ENCODE results near the gene SPECC1. TPM values are rescaled to one million over a fixed set of nuclear protein-coding genes. Genes with fewer than 3 reads are reported as not detected.

SPECC1 gene
- total RNA-seq, 1 experiment from 2014 or later, result 103 TPM

DNA sequence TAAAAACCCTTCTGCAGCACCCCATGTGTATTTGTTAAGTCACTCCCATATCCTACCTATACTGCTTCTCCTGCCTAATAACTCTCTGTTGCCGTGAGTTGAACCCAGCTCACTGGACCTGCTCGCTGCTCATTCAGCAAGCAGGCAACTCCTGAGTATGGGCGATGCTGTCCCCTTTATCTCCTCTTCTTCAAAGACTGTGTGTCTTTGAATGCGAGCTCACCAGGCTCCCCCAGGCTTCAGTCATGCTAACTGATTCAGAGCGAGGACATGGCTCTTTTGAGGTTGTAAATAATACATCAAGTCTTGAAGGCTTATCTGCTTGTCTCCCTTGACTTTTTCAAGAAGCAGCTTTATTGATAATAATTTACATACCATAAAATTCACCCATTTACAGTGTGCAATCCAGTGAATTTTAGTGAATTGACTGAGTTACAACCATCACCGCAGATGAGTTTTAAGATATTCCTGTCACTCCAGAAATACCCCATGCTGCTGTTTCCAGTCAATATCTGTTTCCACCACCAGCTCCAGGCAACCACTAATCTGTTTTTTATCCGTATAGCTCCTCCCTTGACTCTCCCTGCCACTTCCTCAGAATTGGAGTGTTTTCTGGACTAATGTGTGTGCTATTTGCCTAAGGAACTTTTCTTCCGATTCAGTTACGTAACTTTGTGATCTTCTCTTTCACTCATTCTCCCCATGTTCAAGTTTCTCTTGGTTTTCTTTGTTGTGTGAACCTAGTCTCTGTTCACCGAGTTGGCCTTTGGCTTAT is 132.2 kb downstream of the SPECC1 start (continued):
- TF ChIP-seq ZMAT4 (CRISPR knock-in tag; IDR thresholded peaks at IDR 0.05) (no peak), ZBTB43 (CRISPR knock-in tag; IDR thresholded peaks at IDR 0.05) (no peak)

GRCh38 chr17:20142268-20142667 is 133.1 kb downstream of the SPECC1 start:
- Mint-ChIP-seq H3K4me3 (no peak overlapping the region), H3K27ac (no peak overlapping the region), H3K4me1 (peaks cover 23% of the 10 kb centered on the region), H3K27me3 (ENCODE audit: low read depth) (no peaks in the 10 kb centered on the region), H3K9me3 (peaks cover 6% of the 10 kb centered on the region), H3K36me3 (peaks cover 3% of the 10 kb centered on the region)
- ATAC-seq, result no peak
- no peak for DNase-seq (ENCODE audit: low spot score)
- TF ChIP-seq, protein P1, sequence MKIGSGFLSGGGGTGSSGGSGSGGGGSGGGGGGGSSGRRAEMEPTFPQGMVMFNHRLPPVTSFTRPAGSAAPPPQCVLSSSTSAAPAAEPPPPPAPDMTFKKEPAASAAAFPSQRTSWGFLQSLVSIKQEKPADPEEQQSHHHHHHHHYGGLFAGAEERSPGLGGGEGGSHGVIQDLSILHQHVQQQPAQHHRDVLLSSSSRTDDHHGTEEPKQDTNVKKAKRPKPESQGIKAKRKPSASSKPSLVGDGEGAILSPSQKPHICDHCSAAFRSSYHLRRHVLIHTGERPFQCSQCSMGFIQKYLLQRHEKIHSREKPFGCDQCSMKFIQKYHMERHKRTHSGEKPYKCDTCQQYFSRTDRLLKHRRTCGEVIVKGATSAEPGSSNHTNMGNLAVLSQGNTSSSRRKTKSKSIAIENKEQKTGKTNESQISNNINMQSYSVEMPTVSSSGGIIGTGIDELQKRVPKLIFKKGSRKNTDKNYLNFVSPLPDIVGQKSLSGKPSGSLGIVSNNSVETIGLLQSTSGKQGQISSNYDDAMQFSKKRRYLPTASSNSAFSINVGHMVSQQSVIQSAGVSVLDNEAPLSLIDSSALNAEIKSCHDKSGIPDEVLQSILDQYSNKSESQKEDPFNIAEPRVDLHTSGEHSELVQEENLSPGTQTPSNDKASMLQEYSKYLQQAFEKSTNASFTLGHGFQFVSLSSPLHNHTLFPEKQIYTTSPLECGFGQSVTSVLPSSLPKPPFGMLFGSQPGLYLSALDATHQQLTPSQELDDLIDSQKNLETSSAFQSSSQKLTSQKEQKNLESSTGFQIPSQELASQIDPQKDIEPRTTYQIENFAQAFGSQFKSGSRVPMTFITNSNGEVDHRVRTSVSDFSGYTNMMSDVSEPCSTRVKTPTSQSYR (CRISPR knock-in tag; IDR thresholded peaks at IDR 0.05), result no peak
- no peak for TF ChIP-seq JUN (CRISPR knock-in tag; IDR thresholded peaks at IDR 0.05)
- TF ChIP-seq ETV6 (CRISPR knock-in tag; IDR thresholded peaks at IDR 0.05), result no peak
- TF ChIP-seq ZNF121 (CRISPR knock-in tag; IDR thresholded peaks at IDR 0.05), result no peak
- no peak for TF ChIP-seq GRHL2 (CRISPR knock-in tag; IDR thresholded peaks at IDR 0.05; ENCODE audit: insufficient replicate concordance, severe bottlenecking)
- TF ChIP-seq ATF1 (CRISPR knock-in tag; IDR thresholded peaks at IDR 0.05), result no peak
- TF ChIP-seq KAT7 (CRISPR knock-in tag; IDR thresholded peaks at IDR 0.05; ENCODE audit: borderline replicate concordance), result no peak
- no peak for TF ChIP-seq ZBTB21 (CRISPR knock-in tag; IDR thresholded peaks at IDR 0.05; ENCODE audit: borderline replicate concordance)
- TF ChIP-seq SMAD4 (CRISPR knock-in tag; IDR thresholded peaks at IDR 0.05), result no peak
- no peak for TF ChIP-seq ZNF219 (CRISPR knock-in tag; IDR thresholded peaks at IDR 0.05; ENCODE audit: borderline replicate concordance)
- no peak for TF ChIP-seq NFE2L1 (CRISPR knock-in tag; IDR thresholded peaks at IDR 0.05)
- TF ChIP-seq ZNF671 (CRISPR knock-in tag; IDR thresholded peaks at IDR 0.05), result no peak
- TF ChIP-seq, protein P2, sequence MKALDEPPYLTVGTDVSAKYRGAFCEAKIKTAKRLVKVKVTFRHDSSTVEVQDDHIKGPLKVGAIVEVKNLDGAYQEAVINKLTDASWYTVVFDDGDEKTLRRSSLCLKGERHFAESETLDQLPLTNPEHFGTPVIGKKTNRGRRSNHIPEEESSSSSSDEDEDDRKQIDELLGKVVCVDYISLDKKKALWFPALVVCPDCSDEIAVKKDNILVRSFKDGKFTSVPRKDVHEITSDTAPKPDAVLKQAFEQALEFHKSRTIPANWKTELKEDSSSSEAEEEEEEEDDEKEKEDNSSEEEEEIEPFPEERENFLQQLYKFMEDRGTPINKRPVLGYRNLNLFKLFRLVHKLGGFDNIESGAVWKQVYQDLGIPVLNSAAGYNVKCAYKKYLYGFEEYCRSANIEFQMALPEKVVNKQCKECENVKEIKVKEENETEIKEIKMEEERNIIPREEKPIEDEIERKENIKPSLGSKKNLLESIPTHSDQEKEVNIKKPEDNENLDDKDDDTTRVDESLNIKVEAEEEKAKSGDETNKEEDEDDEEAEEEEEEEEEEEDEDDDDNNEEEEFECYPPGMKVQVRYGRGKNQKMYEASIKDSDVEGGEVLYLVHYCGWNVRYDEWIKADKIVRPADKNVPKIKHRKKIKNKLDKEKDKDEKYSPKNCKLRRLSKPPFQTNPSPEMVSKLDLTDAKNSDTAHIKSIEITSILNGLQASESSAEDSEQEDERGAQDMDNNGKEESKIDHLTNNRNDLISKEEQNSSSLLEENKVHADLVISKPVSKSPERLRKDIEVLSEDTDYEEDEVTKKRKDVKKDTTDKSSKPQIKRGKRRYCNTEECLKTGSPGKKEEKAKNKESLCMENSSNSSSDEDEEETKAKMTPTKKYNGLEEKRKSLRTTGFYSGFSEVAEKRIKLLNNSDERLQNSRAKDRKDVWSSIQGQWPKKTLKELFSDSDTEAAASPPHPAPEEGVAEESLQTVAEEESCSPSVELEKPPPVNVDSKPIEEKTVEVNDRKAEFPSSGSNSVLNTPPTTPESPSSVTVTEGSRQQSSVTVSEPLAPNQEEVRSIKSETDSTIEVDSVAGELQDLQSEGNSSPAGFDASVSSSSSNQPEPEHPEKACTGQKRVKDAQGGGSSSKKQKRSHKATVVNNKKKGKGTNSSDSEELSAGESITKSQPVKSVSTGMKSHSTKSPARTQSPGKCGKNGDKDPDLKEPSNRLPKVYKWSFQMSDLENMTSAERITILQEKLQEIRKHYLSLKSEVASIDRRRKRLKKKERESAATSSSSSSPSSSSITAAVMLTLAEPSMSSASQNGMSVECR (CRISPR knock-in tag; IDR thresholded peaks at IDR 0.05; ENCODE audit: borderline replicate concordance), result no peak
- no peak for TF ChIP-seq NR3C1 (CRISPR knock-in tag; conservative IDR thresholded peaks at IDR 0.05; ENCODE audit: low read depth)
- no peak for TF ChIP-seq ZNF512 (CRISPR knock-in tag; IDR thresholded peaks at IDR 0.05; ENCODE audit: borderline replicate concordance)
- no peak for TF ChIP-seq ZNF263 (CRISPR knock-in tag; IDR thresholded peaks at IDR 0.05; ENCODE audit: low read depth)
- TF ChIP-seq MYBL2 (CRISPR knock-in tag; IDR thresholded peaks at IDR 0.05), result no peak
- TF ChIP-seq NFATC4 (CRISPR knock-in tag; IDR thresholded peaks at IDR 0.05), result no peak
- TF ChIP-seq PRRX2 (CRISPR knock-in tag; IDR thresholded peaks at IDR 0.05), result no peak
- no peak for TF ChIP-seq IRF1 (CRISPR knock-in tag; IDR thresholded peaks at IDR 0.05)
- CTCF ChIA-PET, result interaction anchor here (1.0 kb wide), 1 partner anchor 132 kb away, joined by 3 read pairs; no protein-coding TSS in a partner anchor
- POLR2A ChIA-PET, result no interaction called here
